HCT116 (cell line): Measurements from ENCODE around the gene BABAM2. TPM values are rescaled to one million over a fixed set of nuclear protein-coding genes. Genes with fewer than 3 reads are reported as not detected.

Experiments used
- ATAC-seq: fragments of 200-7000 bp; cut with Tn5 transposase; 2 replicates; pipeline ENCODE4 v1.9.1; 2020; ENCODE audit warnings: mild to moderate bottlenecking, moderate library complexity
- BruUV-seq: library from RNA; stranded (reverse); fragments of 400-500 nt; replicated peaks from 2 replicates; lab custom pipeline; 2021; lab: Mats Ljungman, UMichigan
- CTCF ChIA-PET: fragments of 300-600 bp; sonication (Branson Sonifier 250); formaldehyde crosslinking; loops from one replicate; lab custom pipeline; 2021; ENCODE audit warnings: antibody characterized with exemption; lab: Charles Lee
- POLR2A ChIA-PET: fragments of 300-600, 350-600 bp; sonication (Branson Sonifier 250); formaldehyde crosslinking; loops from one replicate; lab custom pipeline; 2021; ENCODE audit warnings: antibody characterized with exemption; lab: Charles Lee
- RAD21 ChIA-PET, 2 experiments: fragments of 300-600 bp; sonication (Branson Sonifier 250); formaldehyde crosslinking; loops; one replicate each; lab custom pipeline; 2023; ENCODE audit warnings: low total read pairs in 2 of 2; ENCODE audit not compliant: uncharacterized antibody in 2 of 2, unreplicated experiment in 2 of 2, low non-redundant PET in 1 of 2; lab: Charles Lee
- DNase-seq: peaks from one replicate; pipeline ENCODE4 v3.0.0-alpha.2; 2010; ENCODE audit warnings: low read depth, low spot score
- H2AFZ ChIP-seq: fragments of 200-600 bp; shearing (Covaris generic), sonication (generic); 2 replicates; pipeline ENCODE4 v1.6.1; 2017; ENCODE audit warnings: low read depth, mixed run types, mixed read lengths, antibody characterized with exemption, low read length; ENCODE audit not compliant: poor library complexity, severe bottlenecking
- H3K27ac ChIP-seq: 2 replicates; pipeline ENCODE4 v1.5.1; 2012; ENCODE audit warnings: low read depth, low read length
- H3K27me3 ChIP-seq: fragments of 200-600 bp; sonication (generic); 2 replicates; pipeline ENCODE4 v1.6.1; 2016; ENCODE audit warnings: mixed run types, low read length, mixed read lengths; ENCODE audit not compliant: insufficient read depth
- H3K36me3 ChIP-seq, 2 experiments: fragments of 200-500 bp in 1 of 2; fragments of 200-600 bp in 1 of 2; sonication (Bioruptor generic) in 1 of 2; sonication (generic) in 1 of 2; 2 replicates each; pipeline versions ENCODE4 v1.5.1 to v1.6.1; 2014 to 2016; ENCODE audit warnings: low read length in 2 of 2, inconsistent platforms in 1 of 2, mixed read lengths in 1 of 2, mixed run types in 1 of 2; ENCODE audit not compliant: insufficient read depth in 2 of 2, control insufficient read depth in 1 of 2
- H3K4me1 ChIP-seq, 2 experiments: fragments of 200-600 bp in 1 of 2; sonication (generic) in 1 of 2; 2 replicates each; pipeline versions ENCODE4 v1.5.1 to v1.6.1; 2012 to 2017; ENCODE audit warnings: low read length in 2 of 2, inconsistent platforms in 1 of 2, mild to moderate bottlenecking in 1 of 2, mixed read lengths in 1 of 2, mixed run types in 1 of 2, moderate library complexity in 1 of 2; ENCODE audit not compliant: insufficient read depth in 2 of 2, control insufficient read depth in 1 of 2
- H3K4me2 ChIP-seq: fragments of 200-600 bp; sonication (generic); 2 replicates; pipeline ENCODE4 v1.6.1; 2017; ENCODE audit warnings: mixed run types, low read length, mixed read lengths
- H3K4me3 ChIP-seq, 2 experiments: fragments of 200-600 bp in 1 of 2; sonication (generic) in 1 of 2; replicated peaks in 1 of 2; 2 replicates each; pipeline ENCODE4 v1.5.1; 2011 to 2016; ENCODE audit warnings: low read length in 2 of 2, control low read depth in 1 of 2, low read depth in 1 of 2, mild to moderate bottlenecking in 1 of 2, mixed read lengths in 1 of 2, mixed run types in 1 of 2
- H3K79me2 ChIP-seq: fragments of 200-600 bp; sonication (generic); 2 replicates; pipeline ENCODE4 v1.6.1; 2017; ENCODE audit warnings: mild to moderate bottlenecking, mixed run types, low read length, moderate library complexity, mixed read lengths; ENCODE audit not compliant: insufficient read depth
- H3K9ac ChIP-seq: fragments of 200-600 bp; sonication (generic); 2 replicates; pipeline ENCODE4 v1.6.1; 2016; ENCODE audit warnings: low read length, mixed read lengths
- H3K9me2 ChIP-seq: fragments of 200-600 bp; sonication (generic), shearing (Covaris generic); 2 replicates; pipeline ENCODE4 v1.6.1; 2017; ENCODE audit warnings: mixed run types, mild to moderate bottlenecking, moderate library complexity; ENCODE audit not compliant: insufficient read depth
- H3K9me3 ChIP-seq, 2 experiments: fragments of 200-500 bp in 1 of 2; fragments of 200-600 bp in 1 of 2; sonication (Bioruptor generic) in 1 of 2; sonication (generic) in 1 of 2; 2 replicates each; pipeline ENCODE4 v1.6.1; 2014 to 2017; ENCODE audit warnings: low read length in 2 of 2, mixed read lengths in 2 of 2, inconsistent platforms in 1 of 2, low read depth in 1 of 2, mild to moderate bottlenecking in 1 of 2, mixed run types in 1 of 2, moderate library complexity in 1 of 2; ENCODE audit not compliant: control insufficient read depth in 1 of 2, insufficient read depth in 1 of 2
- H4K20me1 ChIP-seq: fragments of 200-600 bp; sonication (generic), shearing (Covaris generic); 2 replicates; pipeline ENCODE4 v1.6.1; 2017; ENCODE audit warnings: mixed run types, mild to moderate bottlenecking, moderate library complexity; ENCODE audit not compliant: insufficient read depth
- ATF3 ChIP-seq: IDR thresholded peaks from 2 replicates; pipeline ENCODE4 v1.6.1; 2012
- CBX3 ChIP-seq: IDR thresholded peaks from 2 replicates; pipeline ENCODE4 v1.6.1; 2012; ENCODE audit warnings: low read depth
- CEBPB ChIP-seq: IDR thresholded peaks from 2 replicates; pipeline ENCODE4 v1.6.1; 2012; ENCODE audit warnings: low read depth
- CTCF ChIP-seq, 3 experiments: fragments of 200-600 bp in 1 of 3; sonication (generic) in 1 of 3; IDR thresholded peaks in 2 of 3; conservative IDR thresholded peaks in 1 of 3; 2 replicates each; pipeline ENCODE4 v1.5.1; 2012 to 2017; ENCODE audit warnings: low read depth in 2 of 3, low read length in 2 of 3, antibody characterized with exemption in 1 of 3, borderline replicate concordance in 1 of 3, control low read depth in 1 of 3, mild to moderate bottlenecking in 1 of 3, mixed read lengths in 1 of 3, mixed run types in 1 of 3, moderate library complexity in 1 of 3; ENCODE audit not compliant: insufficient read depth in 1 of 3
- EGR1 ChIP-seq: IDR thresholded peaks from 2 replicates; pipeline ENCODE4 v1.6.1; 2012; ENCODE audit warnings: low read depth
- ELF1 ChIP-seq: IDR thresholded peaks from 2 replicates; pipeline ENCODE4 v1.6.1; 2012; ENCODE audit warnings: low read depth, borderline replicate concordance
- EZH2 ChIP-seq: fragments of 200-600 bp; sonication (generic); IDR thresholded peaks from 2 replicates; pipeline ENCODE4 v1.6.1; 2017; ENCODE audit warnings: antibody characterized with exemption, mixed run types
- EZH2phosphoT487 ChIP-seq: fragments of 200-600 bp; IDR thresholded peaks from 2 replicates; pipeline ENCODE4 v1.6.1; 2018; ENCODE audit warnings: antibody characterized with exemption, borderline replicate concordance
- FOSL1 ChIP-seq: IDR thresholded peaks from 2 replicates; pipeline ENCODE4 v1.6.1; 2012; ENCODE audit warnings: low read depth
- JUND ChIP-seq: IDR thresholded peaks from 2 replicates; pipeline ENCODE4 v1.6.1; 2012
- MAX ChIP-seq: IDR thresholded peaks from 2 replicates; pipeline ENCODE4 v1.6.1; 2012
- POLR2AphosphoS5 ChIP-seq: IDR thresholded peaks from 2 replicates; pipeline ENCODE4 v1.6.1; 2011; ENCODE audit warnings: mild to moderate bottlenecking, low read depth, low read length, moderate library complexity
- RAD21 ChIP-seq: IDR thresholded peaks from 2 replicates; pipeline ENCODE4 v1.6.1; 2012; ENCODE audit warnings: low read depth, mild to moderate bottlenecking
- SP1 ChIP-seq: IDR thresholded peaks from 2 replicates; pipeline ENCODE4 v1.6.1; 2012; ENCODE audit warnings: low read depth
- SRF ChIP-seq: IDR thresholded peaks from 2 replicates; pipeline ENCODE4 v1.6.1; 2012; ENCODE audit warnings: low read depth
- TCF7L2 ChIP-seq: IDR thresholded peaks from 2 replicates; pipeline ENCODE4 v1.7.0; 2011; ENCODE audit warnings: borderline replicate concordance, inconsistent platforms; ENCODE audit not compliant: insufficient read depth, insufficient read length; ENCODE audit errors: extremely low read depth
- YY1 ChIP-seq: IDR thresholded peaks from 2 replicates; pipeline ENCODE4 v1.6.1; 2011; ENCODE audit warnings: low read length, low read depth, moderate library complexity, mild to moderate bottlenecking; ENCODE audit not compliant: insufficient replicate concordance; ENCODE audit errors: extremely low read depth
- ZFX ChIP-seq: fragments of 450-650 bp; IDR thresholded peaks from 2 replicates; pipeline ENCODE4 v1.6.1; 2017
- ZNF274 ChIP-seq: fragments of 200-500 bp; sonication (Bioruptor generic); IDR thresholded peaks from 2 replicates; pipeline ENCODE4 v1.6.1; 2014; ENCODE audit warnings: mild to moderate bottlenecking, low read depth, low read length, inconsistent platforms
- intact Hi-C: fragments of 100-400 bp; cut with micrococcal nuclease; formaldehyde crosslinking; loops from 2 replicates; pipeline ENCODE4 v1.10.0; 2022
- total RNA-seq: library from RNA; stranded (reverse); gene quantifications from one replicate; pipeline ENCODE4 v1.2.1, GENCODE V29; 2021; ENCODE audit not compliant: unreplicated experiment

The BABAM2 gene
- total RNA-seq, 1 experiment from 2014 or later, result 23.8 TPM

- Histone ChIP-seq H2AFZ (no peak overlapping the region), H3K27ac (no peak overlapping the region), H3K79me2 (peaks cover 6% of the 10 kb centered on the region), H3K9me3 (no peaks in the 10 kb centered on the region), H3K9ac (no peak overlapping the region), H3K4me3 (no peak overlapping the region), H4K20me1 (no peaks in the 10 kb centered on the region), H3K36me3 (no peaks in the 10 kb centered on the region), H3K9me2 (no peaks in the 10 kb centered on the region), H3K4me2 (no peak overlapping the region), H3K27me3 (no peaks in the 10 kb centered on the region), H3K4me1 (no peaks in the 10 kb centered on the region)
- ChIA-PET CTCF (no interaction called here), RAD21 (no interaction called here), POLR2A (no interaction called here)
- no peak for ATAC-seq
- intact Hi-C loops, result no loop called here
- TF ChIP-seq CTCF (IDR thresholded peaks at IDR 0.05 in 2 of 3, conservative IDR thresholded peaks at IDR 0.05 in 1 of 3; ENCODE audit: borderline replicate concordance in 1 of 3, insufficient read depth in 1 of 3, low read depth in 2 of 3, low read length in 2 of 3) (no peak), CEBPB (no peak), EZH2 (no peak), ZFX (no peak), ATF3 (no peak), EGR1 (no peak), ELF1 (no peak), EZH2phosphoT487 (no peak), POLR2AphosphoS5 (no peak), FOSL1 (no peak), JUND (no peak), SRF (no peak), YY1 (no peak), CBX3 (no peak), MAX (no peak), TCF7L2 (no peak), ZNF274 (no peak), SP1 (no peak), RAD21 (no peak)
- no TSS peak for BruUV-seq
- no peak for DNase-seq
Measured at GRCh38 chr2:27909901-27910300, 19.4 kb downstream of the BABAM2 start.
